Mesenchymal stem cell (in vitro differentiated cells and primary cell): ENCODE measurements around the gene SKI.

Source experiments
- DNase-seq: peaks from one replicate; pipeline ENCODE4 v3.0.0-alpha.2; 2013
- H2AFZ ChIP-seq: one replicate; pipeline ENCODE4 v1.6.1; 2013; ENCODE audit warnings: low read depth, mild to moderate bottlenecking, control low read depth, inconsistent platforms, low read length, moderate library complexity
- H2AK5ac ChIP-seq: 2 replicates; pipeline ENCODE4 v1.6.1; 2013; ENCODE audit warnings: low read length, moderate library complexity, mild to moderate bottlenecking, inconsistent platforms; ENCODE audit not compliant: severe bottlenecking
- H2BK120ac ChIP-seq: one replicate; pipeline ENCODE4 v1.6.1; 2013; ENCODE audit warnings: low read depth, mild to moderate bottlenecking, inconsistent platforms, low read length, moderate library complexity
- H2BK12ac ChIP-seq, 2 experiments: one replicate each; pipeline ENCODE4 v1.6.1; 2013; ENCODE audit warnings: inconsistent platforms in 2 of 2, low read length in 2 of 2, mild to moderate bottlenecking in 2 of 2, moderate library complexity in 2 of 2, control low read depth in 1 of 2
- H2BK15ac ChIP-seq: one replicate; pipeline ENCODE4 v1.6.1; 2013; ENCODE audit warnings: mild to moderate bottlenecking, low read depth, inconsistent platforms; ENCODE audit not compliant: poor library complexity, severe bottlenecking
- H2BK5ac ChIP-seq: 2 replicates; pipeline ENCODE4 v1.6.1; 2013; ENCODE audit warnings: low read depth, mild to moderate bottlenecking, low read length, control low read depth, inconsistent platforms; ENCODE audit not compliant: poor library complexity, severe bottlenecking
- H3K14ac ChIP-seq, 2 experiments: one replicate each; pipeline ENCODE4 v1.6.1; 2013; ENCODE audit warnings: inconsistent platforms in 2 of 2, low read length in 2 of 2, control low read depth in 1 of 2, mild to moderate bottlenecking in 1 of 2, moderate library complexity in 1 of 2
- H3K18ac ChIP-seq, 2 experiments: one replicate each; pipeline ENCODE4 v1.6.1; 2013; ENCODE audit warnings: inconsistent platforms in 2 of 2, low read length in 2 of 2, control low read depth in 1 of 2, low read depth in 1 of 2, mild to moderate bottlenecking in 1 of 2
- H3K23ac ChIP-seq, 2 experiments: one replicate each; pipeline ENCODE4 v1.6.1; 2013; ENCODE audit warnings: inconsistent platforms in 2 of 2, low read length in 2 of 2, mild to moderate bottlenecking in 2 of 2, moderate library complexity in 2 of 2, control low read depth in 1 of 2
- H3K27ac ChIP-seq: 2 replicates; pipeline ENCODE4 v1.5.1; 2013; ENCODE audit warnings: mild to moderate bottlenecking, moderate library complexity, low read length, control low read depth, inconsistent platforms; ENCODE audit not compliant: poor library complexity, severe bottlenecking
- H3K27me3 ChIP-seq, 2 experiments: 2 replicates each; pipeline versions ENCODE4 v1.6.1 to v1.7.0; 2013; ENCODE audit warnings: low read length in 2 of 2, mild to moderate bottlenecking in 2 of 2, moderate library complexity in 2 of 2, control low read depth in 1 of 2, inconsistent platforms in 1 of 2; ENCODE audit not compliant: control insufficient read depth in 1 of 2, insufficient read depth in 1 of 2
- H3K36me3 ChIP-seq, 2 experiments: 2 replicates each; pipeline versions ENCODE4 v1.6.1 to v1.7.0; 2013; ENCODE audit warnings: low read length in 2 of 2, control low read depth in 1 of 2, inconsistent platforms in 1 of 2, low read depth in 1 of 2, mild to moderate bottlenecking in 1 of 2; ENCODE audit not compliant: insufficient read depth in 2 of 2, control insufficient read depth in 1 of 2
- H3K4ac ChIP-seq, 2 experiments: one replicate each; pipeline ENCODE4 v1.6.1; 2013; ENCODE audit warnings: inconsistent platforms in 2 of 2, low read length in 2 of 2, mild to moderate bottlenecking in 2 of 2, moderate library complexity in 2 of 2, control low read depth in 1 of 2, low read depth in 1 of 2
- H3K4me1 ChIP-seq: 2 replicates; pipeline ENCODE4 v1.6.1; 2013; ENCODE audit warnings: low read depth, low read length, control low read depth; ENCODE audit not compliant: control insufficient read depth, insufficient read depth
- H3K4me2 ChIP-seq: 2 replicates; pipeline ENCODE4 v1.6.1; 2013; ENCODE audit warnings: low read length, mild to moderate bottlenecking, inconsistent platforms; ENCODE audit not compliant: poor library complexity, severe bottlenecking
- H3K4me3 ChIP-seq, 2 experiments: 2 replicates each; pipeline versions ENCODE4 v1.5.1 to v1.7.0; 2013; ENCODE audit warnings: low read length in 2 of 2, mild to moderate bottlenecking in 2 of 2, control low read depth in 1 of 2, low read depth in 1 of 2; ENCODE audit not compliant: insufficient read depth in 1 of 2
- H3K79me1 ChIP-seq: replicated peaks from 2 replicates; pipeline ENCODE4 v1.6.1; 2013; ENCODE audit warnings: mild to moderate bottlenecking, control low read depth, low read length, inconsistent platforms; ENCODE audit not compliant: poor library complexity, severe bottlenecking
- H3K9ac ChIP-seq: 2 replicates; pipeline ENCODE4 v1.7.0; 2013; ENCODE audit warnings: mild to moderate bottlenecking, low read length, moderate library complexity
- H3K9me3 ChIP-seq: 2 replicates; pipeline ENCODE4 v1.7.0; 2013; ENCODE audit warnings: mild to moderate bottlenecking, low read length; ENCODE audit not compliant: control insufficient read depth
- H4K8ac ChIP-seq: one replicate; pipeline ENCODE4 v1.6.1; 2013; ENCODE audit warnings: inconsistent platforms, mild to moderate bottlenecking, low read length, moderate library complexity
- H4K91ac ChIP-seq: one replicate; pipeline ENCODE4 v1.6.1; 2013; ENCODE audit warnings: mild to moderate bottlenecking, low read length, inconsistent platforms
- WGBS: methylation state at CpG from one replicate; pipeline ENCODE4 v1.1.7; 2013; ENCODE audit warnings: mixed read lengths; 5-methylcytosine and 5-hydroxymethylcytosine counted together

The SKI gene

DNA sequence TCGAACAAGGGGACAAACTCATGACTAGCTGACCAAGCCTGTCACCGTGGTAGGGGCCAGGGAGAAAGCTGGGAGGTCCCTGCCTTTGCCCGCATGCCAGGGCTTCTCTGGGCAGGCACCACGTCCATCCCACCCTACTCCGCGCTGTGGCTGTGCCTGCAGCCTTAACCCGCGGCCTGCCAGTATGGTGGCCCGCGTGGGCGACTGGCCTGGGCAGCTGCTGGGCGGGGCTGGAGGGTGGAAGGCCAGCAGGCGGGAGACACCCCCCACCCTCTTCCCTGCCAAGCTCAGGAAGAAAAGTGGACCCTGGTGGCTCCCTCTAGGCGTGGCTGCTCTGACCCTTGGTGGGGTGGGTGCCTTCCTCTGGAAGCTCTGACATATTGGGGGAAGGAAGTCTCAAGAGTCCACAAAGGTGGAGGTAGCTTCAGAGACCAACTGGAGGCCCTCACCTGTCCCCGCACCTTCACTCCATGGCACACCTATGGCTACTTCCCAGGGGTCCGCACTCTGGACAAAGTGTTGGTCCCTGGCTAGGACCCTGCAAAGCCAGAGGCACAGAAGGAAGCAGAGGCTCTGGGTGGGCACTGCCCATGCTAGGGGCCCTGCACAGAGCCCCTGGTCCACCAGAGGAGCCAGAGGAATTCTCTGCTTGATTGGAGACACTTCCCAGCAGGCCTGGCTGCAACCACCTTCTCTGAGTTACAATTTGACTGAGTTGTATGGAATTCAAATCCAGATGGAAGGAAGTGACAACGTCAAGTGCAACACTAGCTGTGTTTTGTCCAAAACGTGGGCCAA lies 3.3 kb upstream of the SKI start:
- WGBS: 90% methylated on average over 16 of the region's 18 CpGs
- Histone ChIP-seq H4K91ac (no peak overlapping the region), H3K27me3 (no peaks in the 10 kb centered on the region), H3K27ac (no peak overlapping the region), H2BK5ac (no peak overlapping the region), H2AFZ (no peak overlapping the region), H2BK15ac (no peak overlapping the region), H3K79me1 (peaks cover 6% of the 10 kb centered on the region), H4K8ac (no peak overlapping the region), H3K36me3 (peaks cover 0 to 6% of the 10 kb centered on the region in 2 experiments), H3K4me3 (no peak overlapping the region), H3K23ac (no peak overlapping the region), H3K14ac (no peak overlapping the region), H3K18ac (peak overlapping the region in 1 of 2 experiments; percentile 22), H3K9ac (no peak overlapping the region), H3K4ac (no peak overlapping the region), H2BK12ac (peak overlapping the region in 1 of 2 experiments; percentile 2), H3K9me3 (no peaks in the 10 kb centered on the region), H3K4me2 (no peak overlapping the region), H3K4me1 (peaks cover 11% of the 10 kb centered on the region), H2BK120ac (no peak overlapping the region), H2AK5ac (no peak overlapping the region)
- no peak for DNase-seq

DNA sequence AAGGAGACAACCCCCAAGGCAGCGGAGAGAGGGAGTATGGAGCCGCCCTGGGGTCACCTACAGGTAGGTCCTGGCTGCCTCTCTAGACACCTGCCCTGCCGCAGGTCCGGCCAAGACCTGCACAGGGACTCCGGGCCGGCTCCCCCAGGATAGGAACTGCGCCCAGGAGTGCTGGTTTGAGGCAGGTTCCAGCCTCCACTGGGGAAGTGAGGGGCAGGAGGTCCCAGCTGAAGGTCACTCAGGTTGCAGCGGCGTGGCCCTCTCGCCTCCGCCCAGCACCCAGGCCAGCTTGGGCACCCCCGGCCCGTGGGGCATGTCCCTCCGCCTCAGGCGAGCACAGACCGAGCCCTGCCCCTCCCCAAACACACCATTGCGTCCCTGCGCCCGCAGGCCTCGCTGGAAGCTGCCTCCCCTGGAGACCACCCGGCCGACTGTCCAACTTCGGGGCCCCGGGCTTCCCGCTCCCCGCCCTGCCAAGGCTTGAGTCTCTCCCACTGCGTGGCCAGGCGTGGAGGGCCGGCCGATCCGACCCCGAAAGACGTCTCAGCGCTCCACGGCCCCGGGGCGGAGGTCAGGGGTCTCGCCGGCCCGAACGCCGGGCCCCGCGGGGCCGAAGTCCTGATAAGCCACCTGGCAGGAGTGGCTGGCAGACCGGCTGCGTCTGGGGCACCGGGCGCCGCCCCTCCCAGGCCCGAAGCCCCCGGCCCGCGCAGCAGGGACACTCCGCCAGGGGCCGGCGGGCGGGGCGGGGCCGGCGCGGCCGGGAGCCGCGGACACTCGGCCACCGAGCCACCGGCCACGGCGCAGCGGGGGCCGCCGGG lies 1.4 kb upstream of the SKI start:
- WGBS: 25% methylated on average over 36 of the region's 73 CpGs
- H3K27ac ChIP-seq: no peak overlapping the region
- peak overlapping the region; percentile 80 for H2AFZ ChIP-seq
- peak overlapping the region in 1 of 2 experiments; percentile 86 for H3K23ac ChIP-seq
- H3K18ac ChIP-seq: peak overlapping the region; percentile 99 to 100
- DNase-seq: no peak
- H2BK12ac ChIP-seq: peak overlapping the region; percentile 49 to 92
- no peaks in the 10 kb centered on the region for H3K27me3 ChIP-seq
- peaks cover 22% of the 10 kb centered on the region for H3K4me1 ChIP-seq
- peak overlapping the region; percentile 96 for H3K4me2 ChIP-seq
- H2BK120ac ChIP-seq: peak overlapping the region; percentile 100
- no peak overlapping the region for H2BK5ac ChIP-seq
- peak overlapping the region; percentile 99 for H4K8ac ChIP-seq
- H3K9ac ChIP-seq: peak overlapping the region; percentile 96
- H3K4ac ChIP-seq: peak overlapping the region; percentile 100
- no peaks in the 10 kb centered on the region for H3K9me3 ChIP-seq
- H3K14ac ChIP-seq: peak overlapping the region; percentile 78 to 100
- peak overlapping the region; percentile 80 to 81 for H3K4me3 ChIP-seq
- peaks cover 6% of the 10 kb centered on the region for H3K79me1 ChIP-seq
- H2BK15ac ChIP-seq: peak overlapping the region; percentile 97
- peak overlapping the region; percentile 97 for H2AK5ac ChIP-seq
- H3K36me3 ChIP-seq: peaks cover 0 to 17% of the 10 kb centered on the region in 2 experiments
- H4K91ac ChIP-seq: peak overlapping the region; percentile 100

DNA sequence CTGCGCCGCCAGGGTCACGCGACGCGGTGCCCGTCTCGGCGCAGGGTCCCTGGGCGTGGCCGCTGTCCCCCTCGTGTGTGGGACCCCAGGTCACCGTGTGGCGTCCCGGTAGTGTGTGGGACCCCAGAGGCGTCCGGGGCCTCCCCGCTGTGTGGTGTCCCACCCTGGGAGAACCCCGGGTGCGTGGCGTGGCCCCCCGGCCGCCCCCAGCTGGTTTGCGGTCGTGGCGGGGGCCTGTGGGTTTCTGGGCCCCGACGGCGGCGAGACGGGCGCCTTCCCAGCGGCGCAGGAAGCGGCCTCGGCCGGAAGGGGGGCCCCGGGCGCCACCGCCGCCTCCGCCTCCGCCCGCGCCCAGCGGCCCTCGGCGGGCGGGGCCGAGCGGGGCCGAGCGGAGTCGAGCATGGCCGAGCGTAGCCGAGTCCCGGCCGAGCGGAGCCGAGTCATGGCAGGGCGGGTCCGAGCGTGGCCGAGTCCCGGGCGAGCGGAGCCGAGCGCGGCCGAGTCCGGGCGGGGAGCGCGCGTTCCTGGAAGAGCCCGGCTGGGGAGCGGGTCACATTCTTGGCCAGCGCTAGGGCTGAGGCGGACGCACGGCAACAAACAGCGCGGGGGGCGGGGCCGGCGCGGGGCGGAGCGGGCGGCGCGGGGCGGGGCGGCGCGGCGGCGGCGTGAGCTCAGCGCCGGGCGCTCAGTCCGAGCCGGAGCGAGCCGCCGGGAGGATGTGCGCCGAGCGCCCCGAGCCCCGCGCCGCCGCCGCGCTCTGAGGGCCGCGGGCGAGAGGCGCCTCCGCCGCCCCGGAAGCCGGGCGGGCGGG lies 568 bp upstream of the SKI start:
- H3K27me3 ChIP-seq: no peaks in the 10 kb centered on the region
- WGBS: 0% methylated on average over 21 of the region's 129 CpGs

More for the DNA sequence above, 568 bp upstream of the SKI start:
- Histone ChIP-seq H4K8ac (peak overlapping the region; percentile 99), H4K91ac (peak overlapping the region; percentile 100), H3K9me3 (no peaks in the 10 kb centered on the region), H3K4me1 (peaks cover 29% of the 10 kb centered on the region), H2AFZ (peak overlapping the region; percentile 80), H3K4me2 (peak overlapping the region; percentile 96), H3K27ac (peak overlapping the region; percentile 55), H3K14ac (peak overlapping the region in 1 of 2 experiments; percentile 100), H2BK15ac (peak overlapping the region; percentile 97), H3K36me3 (peaks cover 0 to 18% of the 10 kb centered on the region in 2 experiments), H3K4ac (peak overlapping the region; percentile 100), H2BK120ac (peak overlapping the region; percentile 100), H2BK12ac (peak overlapping the region; percentile 71 to 92), H2BK5ac (peak overlapping the region; percentile 88), H2AK5ac (peak overlapping the region; percentile 97), H3K79me1 (peaks cover 6% of the 10 kb centered on the region), H3K4me3 (peak overlapping the region; percentile 80 to 81), H3K23ac (peak overlapping the region in 1 of 2 experiments; percentile 86), H3K18ac (peak overlapping the region; percentile 99 to 100), H3K9ac (peak overlapping the region; percentile 96)
- peak; percentile 96 for DNase-seq
